ENCODE data around the gene LRP1B.

LRP1B gene

DNA sequence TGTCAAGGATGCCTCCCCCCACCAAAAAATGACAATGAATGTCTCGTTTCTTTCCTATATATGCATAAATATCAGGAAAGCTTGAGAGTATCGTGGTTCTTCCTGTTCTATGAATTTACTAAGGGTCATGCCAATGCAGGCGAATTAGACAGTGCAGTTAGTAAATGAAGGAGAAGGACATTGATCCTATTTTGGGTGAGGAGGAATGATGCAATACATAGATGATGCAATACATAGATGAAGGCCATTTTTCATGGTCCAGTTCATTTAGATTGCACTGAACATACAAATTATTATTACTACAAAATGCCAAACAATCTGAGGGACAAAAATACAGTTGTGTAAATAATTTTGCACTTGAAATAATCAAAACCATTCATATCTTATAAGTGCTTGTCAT is 1265.0 kb downstream of the LRP1B start:
- DNase-seq: no peak

- DNase-seq: no peak
These were observed 1267.1 kb downstream of the LRP1B start for GRCh38 chr2:140863713-140864112.

DNA sequence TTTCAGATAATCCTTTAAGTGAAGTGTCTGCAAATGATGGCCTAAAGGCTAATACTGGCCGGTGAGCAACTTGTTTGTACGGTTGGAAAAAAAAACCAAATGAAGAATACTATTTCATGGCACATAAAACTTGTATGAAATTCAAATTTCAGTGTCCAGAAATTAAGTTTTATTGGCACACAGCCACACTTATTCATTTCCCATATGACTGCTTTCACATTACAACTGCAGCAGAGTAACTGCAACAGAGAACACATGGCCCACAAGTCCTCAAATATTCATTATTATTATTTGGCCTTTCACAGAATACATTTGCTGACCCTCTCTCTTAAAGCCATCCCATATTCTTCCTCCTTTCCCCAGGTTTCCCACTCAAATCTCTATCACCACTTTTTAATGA is 1268.6 kb downstream of the LRP1B start:
- no peak for DNase-seq

GRCh38 chr2:140861666-140862065 is 1269.2 kb downstream of the LRP1B start:
- DNase-seq: no peak

GRCh38 chr2:140855471-140855870 is 1275.3 kb downstream of the LRP1B start:
- DNase-seq: no peak

- no peak for DNase-seq
These were observed 1279.4 kb downstream of the LRP1B start for GRCh38 chr2:140851258-140851981.

DNA sequence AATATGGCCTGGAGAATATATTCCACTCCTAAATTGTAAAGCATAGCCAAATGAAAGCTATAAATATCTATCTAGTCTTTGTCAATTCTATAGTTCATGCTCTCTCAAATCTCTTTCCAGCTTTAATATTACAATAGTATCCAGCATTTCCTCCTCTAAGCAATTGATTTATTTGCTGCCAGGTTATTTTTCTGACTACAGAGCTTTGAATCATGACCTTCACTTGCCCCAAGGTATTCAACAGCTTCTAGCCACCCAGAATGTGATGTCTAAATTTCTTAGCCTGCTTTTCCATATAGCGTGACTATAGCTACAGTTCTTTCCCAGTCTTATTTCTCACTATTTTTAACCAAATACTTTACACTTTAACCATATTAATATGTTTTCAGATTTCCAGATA is 1287.6 kb downstream of the LRP1B start:
- no peak for DNase-seq

GRCh38 chr2:140842110-140842509 is 1288.7 kb downstream of the LRP1B start:
- no peak for DNase-seq

DNA sequence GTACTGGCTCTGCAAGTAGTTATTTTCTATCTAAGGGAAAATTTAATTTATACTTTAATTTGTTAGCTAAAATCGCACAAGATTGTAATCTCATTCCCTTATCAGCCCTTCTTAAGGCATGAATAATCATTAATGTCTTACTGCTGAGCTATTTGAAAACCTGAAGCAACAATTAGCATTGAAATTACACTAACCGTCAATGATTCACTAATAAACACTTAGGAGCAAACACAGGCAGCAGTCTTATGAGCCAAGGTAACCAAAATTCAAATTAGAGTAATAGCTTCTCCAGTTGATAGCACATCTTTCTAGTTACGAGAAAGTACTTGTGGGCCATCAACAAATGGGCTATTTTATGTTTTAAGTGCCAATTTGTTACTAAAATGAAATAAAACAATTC is 1289.7 kb downstream of the LRP1B start:
- no peak for DNase-seq

DNA sequence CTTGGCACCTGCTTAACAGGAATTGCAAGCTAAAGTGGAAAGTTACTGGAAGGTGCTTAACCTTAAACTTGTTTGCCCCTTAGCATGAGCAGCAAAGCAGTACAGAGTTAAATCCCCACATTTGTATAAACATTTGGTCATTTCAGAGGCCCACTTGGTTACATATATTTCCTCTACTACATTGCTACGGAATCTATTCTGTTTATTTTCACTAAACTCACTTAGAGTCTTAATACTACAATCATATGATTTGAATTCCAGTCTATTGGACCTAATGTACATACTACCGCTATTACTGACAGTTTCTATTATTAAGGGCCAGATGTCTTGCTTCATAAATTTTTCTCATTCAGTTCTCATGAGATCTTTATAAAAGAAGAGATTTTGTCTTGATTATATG is 1294.0 kb downstream of the LRP1B start:
- DNase-seq: no peak

- no peak for DNase-seq
These were observed 1295.7 kb downstream of the LRP1B start for GRCh38 chr2:140835079-140835478.

DNA sequence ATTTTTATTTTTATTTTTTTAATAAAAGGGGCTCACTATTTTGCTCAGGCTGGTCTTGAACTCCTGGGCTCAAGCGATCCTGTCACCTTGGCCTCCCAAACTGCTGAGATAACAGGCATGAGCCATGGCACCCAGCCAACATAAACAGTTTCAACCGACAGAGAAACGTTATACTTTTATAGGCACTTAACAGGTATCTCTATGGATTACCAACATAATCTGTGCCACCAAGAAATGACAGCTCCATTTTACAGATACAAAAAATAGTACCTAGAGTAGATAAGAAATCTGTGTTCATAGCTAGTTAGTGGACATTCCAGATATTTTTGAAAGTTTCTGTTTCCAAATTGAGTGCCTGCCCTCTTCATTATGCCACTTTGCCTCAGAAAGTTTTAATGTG is 1316.7 kb downstream of the LRP1B start:
- DNase-seq: no peak

DNA sequence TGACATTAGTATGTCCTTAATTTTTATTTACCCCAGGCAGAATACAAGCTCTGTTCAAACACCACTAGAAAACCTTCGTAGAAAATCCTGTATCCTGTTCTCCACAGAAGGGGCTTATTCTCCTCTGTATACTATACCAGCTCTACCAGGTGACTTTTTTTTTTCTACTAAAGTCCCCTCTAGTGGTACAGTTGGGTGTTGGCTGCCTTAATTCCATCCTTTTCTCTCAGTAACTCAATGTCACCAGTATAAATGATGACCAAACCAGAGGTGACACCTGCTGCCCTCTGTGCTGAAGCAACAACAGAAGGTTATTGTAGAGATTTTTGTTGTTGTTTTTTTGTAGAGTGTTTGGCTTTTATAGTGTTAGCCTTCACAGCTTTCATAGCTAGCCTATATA is 1322.0 kb downstream of the LRP1B start:
- DNase-seq: no peak

DNA sequence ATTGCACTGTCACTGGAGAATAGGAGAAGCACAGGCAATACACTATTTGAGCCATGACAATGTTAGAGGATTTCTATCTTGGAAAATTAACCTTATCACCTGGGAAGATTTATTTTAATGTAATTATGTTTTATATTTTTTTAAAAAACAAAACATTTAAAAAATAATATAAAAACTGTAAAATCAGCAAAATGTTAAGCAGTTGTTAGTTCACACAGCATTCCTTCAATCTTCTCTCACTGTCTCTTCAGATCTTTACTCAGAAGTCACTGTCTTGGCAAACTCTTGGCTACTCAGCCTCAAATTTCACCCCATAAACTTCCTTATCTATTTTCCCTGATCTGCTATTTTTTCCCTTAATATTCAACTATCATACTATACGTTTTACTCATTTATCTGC is 1322.6 kb downstream of the LRP1B start:
- DNase-seq: no peak

- no peak for DNase-seq
These were observed 1326.0 kb downstream of the LRP1B start for GRCh38 chr2:140804700-140805260.

GRCh38 chr2:140801311-140801710 is 1329.5 kb downstream of the LRP1B start:
- DNase-seq: no peak

- no peak for DNase-seq
These were observed 1333.1 kb downstream of the LRP1B start for GRCh38 chr2:140797718-140798117.

- DNase-seq: no peak
These were observed 1339.0 kb downstream of the LRP1B start for GRCh38 chr2:140791802-140792201.

GRCh38 chr2:140786585-140786984 is 1344.2 kb downstream of the LRP1B start:
- DNase-seq: no peak

DNA sequence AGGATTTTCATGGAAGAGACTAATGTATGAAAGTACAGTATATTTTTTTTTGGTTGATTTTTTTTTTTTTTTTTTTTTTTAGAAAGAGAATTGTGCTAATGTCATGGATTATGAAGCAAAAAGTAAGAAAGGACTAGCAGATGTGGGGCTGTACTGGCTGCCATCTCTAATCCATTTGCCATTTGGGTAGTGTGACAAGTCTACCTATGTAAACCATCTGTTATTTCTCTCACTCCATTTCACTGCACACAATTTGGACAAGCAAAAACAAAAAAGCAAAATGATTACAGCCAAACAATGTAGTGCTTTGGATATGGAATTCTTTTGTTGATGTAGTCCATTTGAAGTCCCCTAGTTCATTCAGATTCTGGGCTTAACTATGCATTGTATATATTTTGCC is 1355.4 kb downstream of the LRP1B start:
- DNase-seq: no peak

- no peak for DNase-seq
These were observed 1360.2 kb downstream of the LRP1B start for GRCh38 chr2:140770645-140771044.

DNA sequence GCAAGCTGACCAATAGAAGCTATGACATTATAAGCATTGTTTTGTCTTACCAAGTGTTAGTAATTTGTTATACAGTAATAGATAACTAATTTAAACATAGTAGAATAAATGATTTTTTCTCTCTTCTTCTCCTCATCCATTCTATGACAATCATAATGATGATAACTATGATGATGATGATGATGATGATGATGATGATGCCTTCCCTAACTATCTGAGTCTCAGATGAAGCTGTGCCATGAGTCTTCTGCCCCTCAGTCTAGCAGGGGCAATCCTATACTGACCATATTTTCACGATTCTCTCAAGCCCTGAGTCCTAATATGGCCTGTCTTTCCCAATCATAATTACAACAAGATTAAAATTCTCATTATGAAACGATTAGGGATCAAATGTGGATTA is 1369.0 kb downstream of the LRP1B start:
- no peak for DNase-seq

GRCh38 chr2:140759426-140760156 is 1371.2 kb downstream of the LRP1B start:
- no peak for DNase-seq

DNA sequence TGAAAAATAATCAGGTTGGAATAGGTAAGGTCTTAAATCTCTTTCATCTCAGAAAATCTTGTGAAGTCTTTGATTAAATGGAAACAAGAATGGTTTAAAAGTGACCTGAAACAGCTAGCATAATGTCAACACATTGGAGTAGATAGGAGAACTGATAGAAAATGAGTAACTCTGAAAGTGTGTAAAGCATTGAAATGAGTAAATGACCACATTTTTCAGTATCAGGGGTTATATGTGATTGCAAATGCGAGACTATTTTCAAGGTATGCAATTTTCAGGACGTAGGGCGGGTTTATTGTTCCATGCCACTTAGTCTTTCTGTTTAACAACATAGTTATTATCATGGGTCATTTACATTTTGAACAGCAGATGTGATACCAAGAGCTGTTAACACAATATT is 1383.2 kb downstream of the LRP1B start:
- no peak for DNase-seq

All from stimulated activated naive CD4-positive, alpha-beta T cell (primary cell).